Activated T-cell treated with anti-CD3 and anti-CD28 coated beads for 48 hours (primary cell): ENCODE data around the gene TNFAIP3.

ENCODE experiments used
- DNase-seq: peaks from one replicate; pipeline ENCODE4 v3.0.0-alpha.2; 2020; ENCODE audit warnings: low read depth

The TNFAIP3 gene

GRCh38 chr6:137863091-137863797 is 3.8 kb upstream of the TNFAIP3 start:
- DNase-seq = no peak

GRCh38 chr6:137864812-137865508 is 2.1 kb upstream of the TNFAIP3 start:
- DNase-seq = no peak

DNA sequence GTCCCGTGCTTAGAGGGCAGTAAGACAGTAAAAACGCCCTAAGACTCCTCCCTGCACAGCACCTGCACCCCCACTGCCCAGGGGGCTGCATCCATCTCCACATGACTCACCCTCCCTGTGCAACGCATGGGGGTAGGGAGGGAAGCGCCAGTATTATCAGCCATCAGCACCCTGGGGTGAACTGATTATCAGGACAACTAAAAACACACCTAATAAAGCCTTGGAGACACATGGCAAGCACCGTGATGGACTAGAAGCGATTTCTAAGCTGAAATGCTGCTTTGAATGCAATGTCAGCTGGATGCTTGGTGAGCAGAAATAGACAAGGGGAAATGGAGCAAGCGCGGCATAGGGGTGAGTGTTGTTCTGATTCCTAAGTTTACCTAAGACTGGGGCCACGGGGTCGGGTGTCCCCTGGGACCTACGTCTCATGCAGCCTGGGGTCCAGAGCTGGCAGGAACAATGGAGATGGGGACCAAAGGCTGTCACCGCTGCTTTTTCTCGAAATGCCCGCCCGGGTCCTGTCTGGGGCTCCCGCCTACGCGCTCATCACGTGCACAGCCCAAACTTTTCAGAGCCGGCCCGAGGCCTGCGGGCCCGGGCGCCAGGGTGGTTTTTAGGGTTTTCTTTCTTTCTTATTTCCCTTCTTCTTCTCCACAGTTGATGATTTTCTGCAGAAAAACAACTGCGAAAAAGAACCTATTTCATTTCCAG is 702 bp upstream of the TNFAIP3 start:
- no peak for DNase-seq

DNA sequence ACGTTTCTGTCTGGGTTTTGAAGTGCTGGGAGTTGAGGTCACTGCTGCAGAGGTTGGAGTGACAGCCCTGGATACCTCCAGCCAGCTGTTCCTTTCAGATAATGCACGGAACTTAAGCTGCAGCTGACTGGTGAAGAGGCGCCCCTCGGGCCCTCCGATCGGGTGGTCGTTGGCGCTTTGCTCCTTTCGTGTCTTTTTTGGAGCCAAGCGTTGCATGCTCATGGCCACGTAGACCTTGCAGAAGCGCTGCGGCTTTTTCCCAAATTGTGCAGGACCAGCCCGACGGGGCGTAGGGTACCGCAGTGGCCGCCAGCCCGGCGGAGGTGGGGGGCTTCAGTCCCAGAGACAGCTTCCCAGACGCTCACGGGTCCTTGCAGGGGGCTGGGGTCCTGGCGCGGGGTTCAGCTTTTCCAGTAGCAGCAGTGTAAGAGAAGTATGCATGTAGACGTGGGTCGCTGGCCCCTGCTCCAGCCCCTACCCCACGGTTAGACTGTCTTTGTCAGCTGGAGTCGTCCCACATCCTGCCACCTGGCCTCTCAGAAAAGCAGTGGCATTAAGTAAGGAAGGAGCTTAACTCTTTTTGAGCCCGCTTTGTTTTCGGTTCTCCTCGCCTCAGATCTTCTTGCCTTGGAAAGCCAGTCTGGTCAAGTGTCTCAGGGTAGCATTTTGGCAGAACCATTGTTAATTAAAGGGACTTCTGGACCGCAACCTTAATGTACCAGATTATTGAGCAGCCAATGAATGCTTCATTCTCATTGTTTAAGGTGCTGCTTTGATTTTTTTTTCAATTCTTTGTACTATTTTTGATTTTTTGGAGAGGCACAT is 838 bp downstream of the TNFAIP3 start:
- DNase-seq = no peak

DNA sequence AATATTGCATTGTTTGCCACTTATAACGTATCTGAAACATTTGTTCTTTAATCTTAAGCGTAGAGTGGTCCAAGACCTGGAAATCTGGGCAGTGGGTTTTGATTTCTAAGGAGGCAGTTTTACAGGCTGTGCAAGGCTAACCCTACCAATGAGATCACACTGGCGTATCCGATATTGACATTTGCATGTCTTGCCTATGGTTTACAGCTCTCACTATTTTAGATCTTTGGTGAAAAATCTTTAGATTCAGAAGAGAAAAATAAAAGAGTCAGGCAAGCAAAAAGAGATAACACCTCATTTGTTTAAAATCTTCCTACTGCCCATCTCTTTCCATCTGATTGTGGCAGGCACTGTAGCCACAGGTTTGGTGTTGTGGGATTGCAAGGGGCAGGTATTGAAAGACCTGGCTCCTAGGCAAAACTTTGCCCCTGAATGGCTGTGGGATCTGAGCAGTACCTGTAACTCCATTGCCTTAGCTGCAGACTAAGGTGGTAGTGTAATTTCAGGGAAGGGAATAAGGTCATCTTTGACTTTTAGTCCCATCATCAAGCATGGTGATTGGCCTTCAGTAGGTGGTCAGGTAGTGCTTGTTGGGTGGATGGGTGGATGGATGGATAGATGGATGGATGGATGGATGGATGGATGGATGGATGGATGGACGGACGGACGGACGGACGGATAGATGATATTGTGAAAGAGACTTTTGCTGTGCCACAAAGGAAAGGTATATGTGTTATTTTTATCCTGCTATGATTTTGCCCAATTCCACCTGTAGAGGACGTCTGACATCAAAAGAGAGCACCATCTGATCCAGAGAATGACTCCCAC is 1.9 kb downstream of the TNFAIP3 start:
- no peak for DNase-seq

DNA sequence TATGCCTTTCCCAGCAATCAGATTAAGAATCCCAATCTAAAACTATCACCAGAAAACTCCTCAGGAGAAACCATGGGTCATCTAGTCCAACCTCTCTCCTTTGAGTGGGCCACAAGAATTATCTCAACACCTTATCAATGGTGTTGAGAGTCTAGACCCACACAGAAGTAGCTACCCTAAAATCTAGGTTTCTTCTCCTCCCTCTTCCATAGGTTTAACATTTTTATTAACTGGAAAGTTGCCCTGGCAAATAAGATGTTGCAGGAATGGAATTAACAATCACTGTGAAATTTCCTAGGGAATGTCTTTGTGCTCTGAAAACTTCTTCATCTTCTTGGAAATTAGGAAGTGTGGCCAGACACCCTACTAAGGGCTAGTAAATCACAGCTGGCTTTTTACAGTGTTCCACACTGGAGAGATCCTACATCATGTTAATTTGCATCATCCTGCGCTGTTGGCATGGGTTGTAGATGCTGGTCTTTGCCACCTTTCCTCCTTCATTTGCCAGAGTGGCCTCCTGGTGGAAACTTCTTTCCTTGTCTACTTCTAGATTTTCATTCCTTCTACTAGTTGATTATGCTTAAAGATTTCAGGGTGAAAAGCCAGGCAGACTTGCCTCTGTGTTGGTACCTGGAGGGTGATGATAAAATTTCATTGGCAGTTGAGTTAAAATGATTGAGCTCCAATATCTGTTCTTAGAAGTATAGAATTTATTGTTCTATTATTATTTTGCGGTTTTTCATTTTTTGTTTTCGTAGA is 2.7 kb downstream of the TNFAIP3 start:
- no peak for DNase-seq

- no peak for DNase-seq
These were observed 3.2 kb downstream of the TNFAIP3 start for GRCh38 chr6:137870308-137870644.

- DNase-seq = peak; percentile 35
These were observed 3.7 kb downstream of the TNFAIP3 start for GRCh38 chr6:137870744-137871247.

DNA sequence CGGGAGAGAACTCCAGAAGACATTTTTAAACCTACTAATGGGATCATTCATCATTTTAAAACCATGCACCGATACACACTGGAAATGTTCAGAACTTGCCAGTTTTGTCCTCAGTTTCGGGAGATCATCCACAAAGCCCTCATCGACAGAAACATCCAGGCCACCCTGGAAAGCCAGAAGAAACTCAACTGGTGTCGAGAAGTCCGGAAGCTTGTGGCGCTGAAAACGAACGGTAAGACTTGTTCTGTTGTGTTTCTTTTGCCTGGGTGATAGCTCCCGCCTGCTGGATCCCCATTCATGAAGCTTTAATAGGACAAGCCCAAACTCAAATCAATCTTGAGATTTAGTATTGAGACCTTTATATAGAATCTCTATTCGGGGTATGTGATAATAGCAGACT is 4.2 kb downstream of the TNFAIP3 start:
- no peak for DNase-seq

DNA sequence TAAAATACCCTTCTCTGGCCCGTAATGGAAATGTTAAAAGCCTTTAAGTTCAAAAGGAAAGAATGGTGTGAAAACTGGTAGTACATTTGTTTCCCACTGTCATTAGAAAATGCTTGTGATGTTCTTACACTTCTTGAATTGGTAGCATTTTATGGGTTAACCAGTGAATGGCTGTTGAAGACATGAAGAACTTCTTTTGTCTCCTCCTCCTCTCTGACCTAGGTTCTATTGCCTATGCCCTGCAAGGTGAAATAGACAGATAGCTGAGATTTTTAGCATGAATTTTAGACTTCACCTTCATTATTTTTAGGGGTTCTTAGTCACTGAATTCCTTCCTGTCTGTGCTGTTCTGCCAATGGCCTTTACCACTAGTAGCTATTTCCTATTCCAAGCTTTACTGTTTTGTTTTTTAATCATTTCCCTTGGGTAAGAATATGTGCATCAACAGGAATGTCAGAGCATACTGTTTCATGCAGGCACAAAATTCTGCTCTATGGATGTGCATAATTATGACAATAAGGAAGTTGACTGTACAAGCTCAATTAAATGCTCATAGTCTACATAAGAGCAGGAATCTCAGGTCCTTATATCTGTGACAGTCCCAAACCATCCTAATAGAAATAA is 4.9 kb downstream of the TNFAIP3 start:
- no peak for DNase-seq

- no peak for DNase-seq
These were observed 5.6 kb downstream of the TNFAIP3 start for GRCh38 chr6:137872581-137873115.

DNA sequence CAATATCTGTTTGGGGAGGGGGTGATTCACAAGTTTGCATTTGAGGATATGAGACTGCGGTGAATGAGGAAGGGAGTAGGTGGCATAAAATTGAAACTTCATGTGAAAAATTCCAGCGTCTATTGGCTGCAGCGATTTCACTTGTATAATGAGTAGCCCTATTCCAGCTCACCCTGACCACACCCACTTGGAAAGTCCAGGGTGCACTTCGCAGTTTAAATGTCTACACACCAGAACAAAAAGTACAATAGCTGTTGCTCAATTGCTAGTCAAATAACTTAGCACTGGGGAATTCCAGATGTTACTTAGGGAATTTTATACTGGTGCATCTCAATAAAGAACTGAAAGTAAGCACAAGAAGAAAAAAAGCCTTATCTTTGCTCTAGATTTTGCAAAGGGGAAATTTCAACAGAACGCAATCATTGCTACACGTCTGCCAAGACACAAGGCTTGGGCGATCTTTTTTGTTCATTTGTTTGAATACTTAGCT is 6.3 kb downstream of the TNFAIP3 start:
- DNase-seq = peak; percentile 75

- DNase-seq = no peak
These were observed 7.4 kb downstream of the TNFAIP3 start for GRCh38 chr6:137874204-137875057.

DNA sequence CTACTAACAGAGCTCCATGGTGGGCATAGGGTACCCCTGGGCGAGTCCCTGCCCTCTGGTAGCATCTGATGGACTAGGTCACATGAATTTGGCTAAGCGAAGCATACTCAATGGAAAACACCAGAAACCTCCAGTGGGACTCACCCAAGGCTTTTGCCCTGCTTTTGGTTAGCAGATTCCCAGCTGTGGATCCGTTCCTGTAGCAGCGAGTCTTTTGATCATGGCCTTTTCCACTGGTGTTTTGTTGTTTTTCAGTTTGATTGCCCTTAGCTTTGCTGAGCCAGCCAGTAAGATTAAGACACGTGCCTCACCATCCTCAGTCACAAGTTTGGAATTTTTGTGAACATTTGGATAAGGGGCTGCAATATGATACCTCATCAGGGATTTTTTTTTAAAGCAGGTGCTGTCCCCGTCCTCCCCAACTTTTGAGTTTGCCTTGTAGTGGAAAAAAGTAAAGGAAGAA is 8.0 kb downstream of the TNFAIP3 start:
- DNase-seq = no peak

DNA sequence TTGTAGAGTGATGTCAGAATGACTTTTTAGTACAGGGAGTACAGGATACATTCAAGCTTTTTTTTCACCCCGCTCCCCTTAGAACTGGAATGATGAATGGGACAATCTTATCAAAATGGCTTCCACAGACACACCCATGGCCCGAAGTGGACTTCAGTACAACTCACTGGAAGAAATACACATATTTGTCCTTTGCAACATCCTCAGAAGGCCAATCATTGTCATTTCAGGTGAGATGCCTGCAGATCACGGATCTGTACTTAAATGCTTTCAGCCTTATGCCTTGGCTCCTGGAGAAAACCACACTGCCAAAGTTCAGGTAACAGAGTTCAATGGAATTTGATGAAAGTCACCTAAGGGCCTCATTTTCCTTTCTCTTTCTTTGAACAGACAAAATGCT is 8.5 kb downstream of the TNFAIP3 start:
- no peak for DNase-seq

- DNase-seq = no peak
These were observed 9.5 kb downstream of the TNFAIP3 start for GRCh38 chr6:137876547-137876946.

DNA sequence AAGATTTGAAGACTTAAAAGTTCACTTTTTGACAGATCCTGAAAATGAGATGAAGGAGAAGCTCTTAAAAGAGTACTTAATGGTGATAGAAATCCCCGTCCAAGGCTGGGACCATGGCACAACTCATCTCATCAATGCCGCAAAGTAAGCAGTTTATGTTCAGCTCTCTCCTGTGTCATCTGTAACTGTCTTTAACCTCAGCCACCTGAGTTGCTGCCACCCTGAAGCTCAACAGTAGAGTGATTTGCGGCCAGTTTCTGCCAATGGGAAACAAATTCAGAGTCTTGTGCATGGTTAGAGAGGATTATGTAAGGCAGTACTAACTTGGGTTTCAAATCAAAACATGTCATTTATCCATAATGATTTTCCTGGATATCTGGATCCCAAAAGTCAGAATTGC is 10.1 kb downstream of the TNFAIP3 start:
- no peak for DNase-seq

GRCh38 chr6:137877606-137878005 is 10.5 kb downstream of the TNFAIP3 start:
- DNase-seq = no peak

GRCh38 chr6:137878029-137878428 is 11.0 kb downstream of the TNFAIP3 start:
- DNase-seq = no peak
